ENCODE data around the gene SCD. TPM values are rescaled to one million over a fixed set of nuclear protein-coding genes. Genes with fewer than 3 reads are reported as not detected.

Gene SCD
- polyA plus RNA-seq, 5 donors, result 16.3 to 45.3 (median 25.4) TPM

DNA sequence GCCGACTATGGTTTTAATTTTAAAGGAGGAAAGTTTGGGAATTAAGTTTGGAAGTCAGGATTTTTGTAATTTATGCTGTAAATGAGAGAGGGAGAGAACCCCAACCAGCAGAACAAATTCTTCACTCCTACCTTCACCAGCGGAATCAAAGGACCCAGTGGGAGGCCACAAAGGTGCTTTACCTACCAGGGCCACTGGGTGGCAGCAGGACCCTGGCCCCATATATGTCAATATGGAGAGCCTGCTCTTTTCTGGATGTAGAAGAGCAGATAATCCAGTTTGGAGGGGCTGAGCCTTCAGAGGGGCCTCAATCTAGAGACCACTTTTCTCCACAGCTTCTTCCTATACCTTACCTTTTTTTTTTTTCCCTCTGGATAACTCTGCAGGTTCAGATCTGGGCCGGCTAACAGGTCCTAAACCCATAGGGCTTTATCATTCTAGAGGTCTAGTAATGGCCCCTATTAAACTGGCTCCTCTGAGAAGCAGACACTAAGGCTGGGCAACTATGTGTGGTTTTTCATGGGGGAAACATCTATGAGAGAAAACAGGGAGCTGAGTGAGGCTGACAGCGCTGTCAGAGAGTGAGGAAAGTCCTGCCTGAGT is 8.5 kb upstream of the SCD start:
- DNase-seq, result peak; percentile 30 to 58

- no peak for DNase-seq
Observed at GRCh38 chr10:100339236-100339635, 7.8 kb upstream of the SCD start.

GRCh38 chr10:100340948-100341847 is 5.8 kb upstream of the SCD start:
- DNase-seq, result no peak

- DNase-seq, result no peak
Observed at GRCh38 chr10:100341953-100342626, 4.9 kb upstream of the SCD start.

- no peak for DNase-seq
Observed at GRCh38 chr10:100342627-100342972, 4.4 kb upstream of the SCD start.

DNA sequence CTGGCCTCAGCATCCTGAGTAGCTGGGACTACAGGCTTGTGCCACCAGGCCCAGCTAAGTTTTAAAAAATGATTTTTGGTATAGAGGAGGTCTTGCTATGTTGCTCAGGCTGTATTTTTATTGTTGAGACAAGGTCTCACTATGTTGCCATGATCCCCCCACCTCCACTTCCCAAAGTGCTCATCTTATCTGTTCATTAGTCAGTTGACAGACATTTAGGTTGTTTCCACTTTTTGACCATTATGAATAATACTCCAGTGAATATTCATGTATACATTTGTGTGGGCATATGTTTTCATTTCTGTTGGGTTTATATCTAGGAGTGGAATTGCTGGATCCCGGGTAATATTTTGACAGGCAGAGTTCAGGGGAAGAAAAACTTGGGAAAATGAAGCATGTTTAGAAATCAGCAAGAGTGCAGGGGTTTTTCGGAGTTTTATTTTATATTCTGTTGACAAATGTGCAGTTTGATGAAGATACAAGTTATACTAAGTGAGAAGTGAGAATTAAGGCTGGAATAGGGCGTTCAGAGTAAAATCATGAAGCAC is 2.7 kb upstream of the SCD start:
- DNase-seq, result no peak

- no peak for DNase-seq
Observed at GRCh38 chr10:100345570-100346330, 1.3 kb upstream of the SCD start.

- peak in 1 of 2 donors; percentile 17 for DNase-seq
Observed at GRCh38 chr10:100346351-100346764, 675 bp upstream of the SCD start.

- peak in 1 of 2 donors; percentile 14 for DNase-seq
Observed at GRCh38 chr10:100347568-100348195, 649 bp downstream of the SCD start.

DNA sequence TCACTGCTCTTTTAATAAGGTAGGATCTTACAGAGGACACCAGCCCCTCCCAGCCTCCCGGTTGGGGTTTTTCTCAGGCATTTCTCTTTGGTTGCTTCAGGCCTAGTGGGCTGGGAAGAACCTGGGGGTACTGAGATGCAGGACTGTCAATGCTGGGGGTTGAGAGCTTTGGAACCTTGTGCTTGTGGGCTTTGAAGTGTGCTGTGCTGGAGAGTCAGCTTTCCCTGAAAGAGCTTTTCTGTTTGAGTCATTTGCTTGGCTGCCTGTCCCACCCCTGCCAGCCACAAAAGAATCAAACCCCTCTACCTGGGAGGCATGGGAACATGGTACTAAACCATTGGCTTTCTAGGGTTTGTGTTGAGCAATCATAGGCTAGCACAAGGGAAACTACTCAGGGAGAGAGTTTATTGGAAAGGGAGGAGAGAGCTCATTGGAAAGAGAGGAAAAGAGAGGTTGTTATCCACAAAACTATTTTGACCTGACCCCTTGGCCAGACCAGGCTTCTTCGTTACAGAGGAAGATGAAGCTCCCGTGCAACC is 1.4 kb downstream of the SCD start:
- DNase-seq, result no peak

DNA sequence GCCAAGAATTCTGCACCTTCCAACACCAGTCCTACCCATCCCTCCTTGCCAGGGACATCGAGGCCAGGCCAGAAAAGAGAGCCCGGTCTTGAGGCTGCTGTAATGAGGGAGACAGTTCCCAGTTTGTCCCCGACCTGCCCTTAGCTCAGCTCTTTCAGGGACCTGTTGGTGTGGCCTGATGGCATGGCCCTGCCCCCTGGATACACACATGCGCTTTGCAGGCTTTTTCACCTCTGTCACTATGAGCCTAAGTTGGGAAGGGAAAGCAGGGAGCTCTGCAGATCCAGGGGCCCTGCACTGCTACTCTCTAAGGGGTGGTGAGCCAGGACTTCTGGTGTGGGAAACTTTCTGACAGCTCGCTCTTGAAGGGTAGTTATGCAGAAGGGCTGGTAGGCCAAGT is 2.1 kb downstream of the SCD start:
- DNase-seq, result no peak

- no peak for DNase-seq
Observed at GRCh38 chr10:100349672-100350071, 2.6 kb downstream of the SCD start.

GRCh38 chr10:100350914-100351485 is 4.0 kb downstream of the SCD start:
- DNase-seq, result no peak

GRCh38 chr10:100353770-100354485 is 6.9 kb downstream of the SCD start:
- no peak for DNase-seq

GRCh38 chr10:100355086-100355485 is 8.1 kb downstream of the SCD start:
- no peak for DNase-seq

GRCh38 chr10:100356067-100357017 is 9.3 kb downstream of the SCD start:
- DNase-seq, result no peak

GRCh38 chr10:100357059-100357858 is 10.2 kb downstream of the SCD start:
- no peak for DNase-seq

- DNase-seq, result no peak
Observed at GRCh38 chr10:100359030-100359432, 12.0 kb downstream of the SCD start.

Measured in right lung (tissue), 5 donors.